ENCODE measurements around the gene KAZN. TPM values are rescaled to one million over a fixed set of nuclear protein-coding genes. Genes with fewer than 3 reads are reported as not detected.

The KAZN gene
- total RNA-seq, 1 donor from 2014 or later, result 33.5 TPM

DNA sequence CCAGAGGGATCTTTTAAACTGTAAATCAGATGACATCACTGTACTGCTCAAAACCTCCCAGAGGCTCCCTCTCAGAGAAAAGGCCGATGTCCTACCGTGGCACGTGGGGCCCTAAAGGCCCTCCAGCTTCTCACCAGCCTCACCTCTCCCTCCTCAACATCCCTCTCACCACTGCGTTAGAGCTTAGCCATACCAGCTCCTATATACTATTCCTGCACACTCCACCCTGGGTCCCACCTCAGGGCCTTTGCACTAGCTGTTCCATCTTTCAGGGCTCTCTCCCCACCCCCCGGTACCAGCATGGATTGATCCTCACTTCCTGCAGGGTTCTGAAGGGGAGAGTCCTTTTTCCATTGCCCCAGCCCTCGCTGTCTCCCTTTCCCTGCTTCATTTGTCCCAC is 111.8 kb downstream of the KAZN start:
- no peak for ATAC-seq
- Histone ChIP-seq H3K9me3 (no peaks in the 10 kb centered on the region), H3K27me3 (no peaks in the 10 kb centered on the region), H3K36me3 (no peaks in the 10 kb centered on the region), H3K4me1 (no peaks in the 10 kb centered on the region), H3K27ac (no peak overlapping the region), H3K4me3 (no peak overlapping the region)
- no peak for DNase-seq
- intact Hi-C loops (cut with DNase I), result no loop called here
- TF ChIP-seq, protein P1, sequence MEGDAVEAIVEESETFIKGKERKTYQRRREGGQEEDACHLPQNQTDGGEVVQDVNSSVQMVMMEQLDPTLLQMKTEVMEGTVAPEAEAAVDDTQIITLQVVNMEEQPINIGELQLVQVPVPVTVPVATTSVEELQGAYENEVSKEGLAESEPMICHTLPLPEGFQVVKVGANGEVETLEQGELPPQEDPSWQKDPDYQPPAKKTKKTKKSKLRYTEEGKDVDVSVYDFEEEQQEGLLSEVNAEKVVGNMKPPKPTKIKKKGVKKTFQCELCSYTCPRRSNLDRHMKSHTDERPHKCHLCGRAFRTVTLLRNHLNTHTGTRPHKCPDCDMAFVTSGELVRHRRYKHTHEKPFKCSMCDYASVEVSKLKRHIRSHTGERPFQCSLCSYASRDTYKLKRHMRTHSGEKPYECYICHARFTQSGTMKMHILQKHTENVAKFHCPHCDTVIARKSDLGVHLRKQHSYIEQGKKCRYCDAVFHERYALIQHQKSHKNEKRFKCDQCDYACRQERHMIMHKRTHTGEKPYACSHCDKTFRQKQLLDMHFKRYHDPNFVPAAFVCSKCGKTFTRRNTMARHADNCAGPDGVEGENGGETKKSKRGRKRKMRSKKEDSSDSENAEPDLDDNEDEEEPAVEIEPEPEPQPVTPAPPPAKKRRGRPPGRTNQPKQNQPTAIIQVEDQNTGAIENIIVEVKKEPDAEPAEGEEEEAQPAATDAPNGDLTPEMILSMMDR (IDR thresholded peaks at IDR 0.05), result no peak

DNA sequence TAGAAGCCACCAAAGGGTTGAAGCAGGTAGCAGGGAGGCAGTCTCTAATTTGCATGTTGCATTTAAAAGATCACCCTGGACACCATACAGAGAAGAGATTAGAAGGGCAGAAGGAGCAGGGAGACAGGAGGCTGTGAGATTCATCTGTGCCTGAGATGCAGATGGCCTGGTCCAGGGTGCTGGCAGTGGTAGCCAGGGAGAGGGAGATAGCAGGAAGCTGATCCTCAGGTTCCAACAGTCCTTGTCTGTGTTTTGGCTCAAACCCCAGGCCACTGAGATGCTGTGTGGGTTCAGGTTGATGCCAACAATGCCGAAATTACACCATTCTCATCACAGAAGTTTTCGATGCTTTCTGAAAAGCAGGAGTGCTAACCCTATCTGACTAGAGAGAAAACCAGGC is 113.7 kb downstream of the KAZN start:
- H3K4me3 ChIP-seq, result no peak overlapping the region
- intact Hi-C loops (cut with DNase I), result no loop called here
- H3K27me3 ChIP-seq, result no peaks in the 10 kb centered on the region
- H3K4me1 ChIP-seq, result no peaks in the 10 kb centered on the region
- no peaks in the 10 kb centered on the region for H3K36me3 ChIP-seq
- TF ChIP-seq, protein P1 (IDR thresholded peaks at IDR 0.05), result no peak
- no peaks in the 10 kb centered on the region for H3K9me3 ChIP-seq
- ATAC-seq (no peak), DNase-seq (no peak)
- H3K27ac ChIP-seq, result no peak overlapping the region

DNA sequence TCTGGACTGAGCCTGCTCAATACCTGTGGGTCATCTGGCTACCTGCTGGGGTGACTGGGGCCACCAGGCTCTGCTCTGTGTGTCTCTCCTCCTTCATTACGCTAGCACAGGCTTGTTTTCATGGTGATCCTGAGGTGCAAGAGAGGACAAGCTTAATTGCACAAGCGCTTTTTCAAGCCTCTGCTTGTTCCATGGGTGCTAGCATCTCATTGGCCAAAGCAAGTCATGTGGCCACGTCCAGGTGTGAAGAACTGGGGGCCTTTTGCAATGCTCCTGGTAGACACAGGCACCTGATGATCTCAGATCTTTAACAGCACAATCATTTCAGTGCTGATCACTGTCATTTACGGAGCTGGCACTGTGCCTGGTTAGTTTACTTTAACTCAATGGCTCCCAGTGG is 114.6 kb downstream of the KAZN start:
- no peak for DNase-seq
- TF ChIP-seq, protein P1 (IDR thresholded peaks at IDR 0.05), result no peak
- no peak overlapping the region for H3K27ac ChIP-seq
- intact Hi-C loops (cut with DNase I), result no loop called here
- H3K36me3 ChIP-seq, result no peaks in the 10 kb centered on the region
- no peak for ATAC-seq
- H3K4me3 ChIP-seq, result no peak overlapping the region
- H3K9me3 ChIP-seq, result no peaks in the 10 kb centered on the region
- no peaks in the 10 kb centered on the region for H3K27me3 ChIP-seq
- H3K4me1 ChIP-seq, result no peaks in the 10 kb centered on the region

DNA sequence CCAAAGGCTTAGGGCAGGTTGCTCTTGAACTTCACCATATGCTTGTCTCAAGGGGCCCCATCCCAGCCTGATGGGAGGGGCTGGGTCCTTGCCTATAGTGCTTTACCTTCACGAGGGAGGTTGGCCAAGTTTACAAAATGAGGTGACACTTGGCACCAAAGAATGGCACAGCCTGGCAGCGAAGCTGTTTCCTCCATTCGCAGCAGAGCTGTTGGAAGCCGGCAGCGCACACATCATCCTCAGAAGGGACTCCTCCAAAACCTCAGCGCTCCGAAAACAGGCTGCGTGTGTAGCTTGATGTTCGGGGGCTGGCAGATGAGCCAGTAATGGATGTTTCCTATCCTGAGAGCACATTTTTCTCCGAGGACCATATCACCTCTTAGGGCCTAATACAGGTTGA is 116.8 kb downstream of the KAZN start:
- Histone ChIP-seq H3K27me3 (no peaks in the 10 kb centered on the region), H3K4me1 (no peaks in the 10 kb centered on the region), H3K9me3 (no peaks in the 10 kb centered on the region), H3K4me3 (no peak overlapping the region), H3K27ac (no peak overlapping the region), H3K36me3 (no peaks in the 10 kb centered on the region)
- TF ChIP-seq, protein P1 (IDR thresholded peaks at IDR 0.05), result no peak
- intact Hi-C loops (cut with DNase I), result no loop called here
- DNase-seq (no peak), ATAC-seq (no peak)

DNA sequence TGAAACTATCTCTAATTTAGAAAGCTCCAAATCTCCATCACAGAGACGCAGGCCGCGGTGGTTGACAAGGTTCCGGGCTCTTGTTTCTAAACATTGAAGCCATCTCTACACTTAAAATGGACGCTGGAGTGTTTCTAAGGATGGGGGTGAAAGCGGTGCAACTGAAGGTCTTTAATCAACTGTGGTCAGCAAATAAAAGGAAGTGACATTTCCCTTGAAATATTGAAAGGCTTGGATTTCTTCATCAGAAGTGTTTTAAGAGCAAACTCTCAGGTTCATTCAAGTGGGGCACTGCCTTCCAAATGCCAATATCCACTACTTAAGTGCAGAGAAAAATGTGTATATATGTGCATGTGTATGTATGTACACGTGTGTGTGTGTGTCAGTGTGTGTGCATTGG is 117.3 kb downstream of the KAZN start:
- Histone ChIP-seq H3K36me3 (no peaks in the 10 kb centered on the region), H3K4me1 (no peaks in the 10 kb centered on the region), H3K27me3 (no peaks in the 10 kb centered on the region), H3K4me3 (no peak overlapping the region), H3K9me3 (no peaks in the 10 kb centered on the region), H3K27ac (no peak overlapping the region)
- TF ChIP-seq, protein P1 (IDR thresholded peaks at IDR 0.05), result no peak
- no peak for DNase-seq
- intact Hi-C loops (cut with DNase I), result no loop called here
- ATAC-seq, result peak; percentile 42

DNA sequence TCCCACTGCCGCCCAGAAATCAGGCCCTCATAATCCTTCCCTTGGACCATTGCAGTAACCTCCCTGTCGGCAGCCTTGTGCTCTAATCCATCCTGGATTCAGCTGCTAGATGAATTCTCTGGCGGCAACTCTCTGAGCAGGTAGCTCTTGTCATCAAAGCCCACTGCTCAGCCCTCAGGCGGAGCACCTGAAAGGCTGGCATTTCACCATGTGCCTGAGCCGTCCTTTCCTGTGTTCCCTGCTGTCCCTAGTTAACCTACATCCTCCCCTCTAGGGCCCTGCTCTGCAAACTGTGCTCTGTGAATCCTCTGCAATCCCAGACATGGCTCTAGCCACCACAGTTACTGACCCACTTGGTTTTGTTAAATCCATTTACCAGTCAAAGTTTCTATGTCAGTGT is 118.0 kb downstream of the KAZN start:
- DNase-seq, result no peak

More for the DNA sequence above, 118.0 kb downstream of the KAZN start:
- H3K4me3 ChIP-seq, result no peak overlapping the region
- no peaks in the 10 kb centered on the region for H3K27me3 ChIP-seq
- H3K27ac ChIP-seq, result no peak overlapping the region
- intact Hi-C loops (cut with DNase I), result no loop called here
- TF ChIP-seq, protein P1 (IDR thresholded peaks at IDR 0.05), result no peak
- H3K9me3 ChIP-seq, result no peaks in the 10 kb centered on the region
- ATAC-seq, result peak; percentile 10
- H3K36me3 ChIP-seq, result no peaks in the 10 kb centered on the region
- H3K4me1 ChIP-seq, result no peaks in the 10 kb centered on the region

Measured in upper lobe of right lung (tissue), 1 donor.